T-helper 17 cell (primary cell): ENCODE data around the gene PRELP. TPM values are rescaled to one million over a fixed set of nuclear protein-coding genes. Genes with fewer than 3 reads are reported as not detected.
"Not testable (repeated sequence)": the region's sequence is repeated elsewhere in the genome, so short reads cannot be mapped to it uniquely, and the experiment has no call there.

ENCODE experiments used
- ATAC-seq: fragments of 150-1000 bp; cut with Tn5 transposase; 2 replicates; pipeline ENCODE4 v1.10.0; 2021; ENCODE audit warnings: mild to moderate bottlenecking, moderate library complexity
- DNase-seq, 3 donors: peaks; one replicate each; pipeline versions ENCODE4 v3.0.0 to v3.0.0-alpha.2; 2020 to 2021
- H3K9me3 ChIP-seq: one replicate; pipeline ENCODE4 v1.7.0; 2013; ENCODE audit warnings: low read length, mild to moderate bottlenecking; ENCODE audit not compliant: control insufficient read depth, poor library complexity, severe bottlenecking
- H3K27ac Mint-ChIP-seq: one replicate; pipeline ENCODE4 v1.8.0; 2022; ENCODE audit warnings: mild to moderate bottlenecking, moderate library complexity, mixed read lengths
- H3K27me3 Mint-ChIP-seq: one replicate; pipeline ENCODE4 v1.8.0; 2022; ENCODE audit warnings: mixed read lengths
- H3K36me3 Mint-ChIP-seq: one replicate; pipeline ENCODE4 v1.8.0; 2022; ENCODE audit warnings: low read depth, mixed read lengths
- H3K4me1 Mint-ChIP-seq: one replicate; pipeline ENCODE4 v1.8.0; 2022; ENCODE audit warnings: mild to moderate bottlenecking, mixed read lengths
- H3K4me3 Mint-ChIP-seq: one replicate; pipeline ENCODE4 v1.8.0; 2022; ENCODE audit warnings: mild to moderate bottlenecking, moderate library complexity, mixed read lengths
- total RNA-seq, 4 donors: library from RNA in 2 of 4; stranded (reverse) in 2 of 4; gene quantifications; one replicate each; pipeline ENCODE4 v1.2.3 and lab custom pipeline; 2022 to 2026

Gene PRELP
- total RNA-seq, 2 donors from 2014 or later, result not detected

GRCh38 chr1:203461717-203462116 is 13.9 kb upstream of the PRELP start:
- ATAC-seq, result no peak
- no peak for DNase-seq
- H3K4me3 Mint-ChIP-seq, result no peak overlapping the region
- peaks cover 3% of the 10 kb centered on the region for H3K36me3 Mint-ChIP-seq
- no peaks in the 10 kb centered on the region for H3K9me3 ChIP-seq
- peaks cover 3% of the 10 kb centered on the region for H3K4me1 Mint-ChIP-seq
- peaks cover 75% of the 10 kb centered on the region for H3K27me3 Mint-ChIP-seq
- H3K27ac Mint-ChIP-seq, result no peak overlapping the region

- ATAC-seq (no peak), DNase-seq (no peak)
- peaks cover 3% of the 10 kb centered on the region for H3K4me1 Mint-ChIP-seq
- peaks cover 3% of the 10 kb centered on the region for H3K36me3 Mint-ChIP-seq
- peaks cover 75% of the 10 kb centered on the region for H3K27me3 Mint-ChIP-seq
- H3K4me3 Mint-ChIP-seq, result no peak overlapping the region
- no peak overlapping the region for H3K27ac Mint-ChIP-seq
- no peaks in the 10 kb centered on the region for H3K9me3 ChIP-seq
Measured at GRCh38 chr1:203462143-203462542, 13.5 kb upstream of the PRELP start.

- no peak overlapping the region for H3K27ac Mint-ChIP-seq
- no peak for ATAC-seq
- peaks cover 3% of the 10 kb centered on the region for H3K4me1 Mint-ChIP-seq
- DNase-seq, result no peak
- H3K36me3 Mint-ChIP-seq, result peaks cover 3% of the 10 kb centered on the region
- peaks cover 77% of the 10 kb centered on the region for H3K27me3 Mint-ChIP-seq
- H3K9me3 ChIP-seq, result no peaks in the 10 kb centered on the region
- H3K4me3 Mint-ChIP-seq, result no peak overlapping the region
Measured at GRCh38 chr1:203462878-203463277, 12.7 kb upstream of the PRELP start.

GRCh38 chr1:203463469-203464062 is 12.0 kb upstream of the PRELP start:
- no peak for ATAC-seq
- no peaks in the 10 kb centered on the region for H3K9me3 ChIP-seq
- Mint-ChIP-seq H3K4me3 (no peak overlapping the region), H3K27ac (no peak overlapping the region), H3K4me1 (peaks cover 3% of the 10 kb centered on the region), H3K36me3 (peaks cover 3% of the 10 kb centered on the region), H3K27me3 (peaks cover 80% of the 10 kb centered on the region)
- no peak for DNase-seq

GRCh38 chr1:203464226-203464625 is 11.4 kb upstream of the PRELP start:
- Mint-ChIP-seq H3K4me1 (peaks cover 3% of the 10 kb centered on the region), H3K27ac (no peak overlapping the region), H3K27me3 (peaks cover 80% of the 10 kb centered on the region), H3K4me3 (no peak overlapping the region), H3K36me3 (peaks cover 3% of the 10 kb centered on the region)
- ATAC-seq (no peak), DNase-seq (no peak)
- no peaks in the 10 kb centered on the region for H3K9me3 ChIP-seq

- Mint-ChIP-seq H3K27ac (no peak overlapping the region), H3K36me3 (peaks cover 3% of the 10 kb centered on the region)
Measured at GRCh38 chr1:203464743-203465142, 10.9 kb upstream of the PRELP start.

GRCh38 chr1:203465146-203465798 is 10.3 kb upstream of the PRELP start:
- Mint-ChIP-seq H3K4me1 (peaks cover 3% of the 10 kb centered on the region), H3K27me3 (peaks cover 81% of the 10 kb centered on the region), H3K4me3 (no peak overlapping the region), H3K36me3 (peaks cover 3% of the 10 kb centered on the region), H3K27ac (no peak overlapping the region)
- DNase-seq (no peak), ATAC-seq (no peak)
- no peaks in the 10 kb centered on the region for H3K9me3 ChIP-seq

More at GRCh38 chr1:203464743-203465142, 10.9 kb upstream of the PRELP start:
- ATAC-seq (no peak), DNase-seq (no peak)
- Mint-ChIP-seq H3K4me3 (no peak overlapping the region), H3K4me1 (peaks cover 3% of the 10 kb centered on the region), H3K27me3 (peaks cover 80% of the 10 kb centered on the region)
- H3K9me3 ChIP-seq, result no peaks in the 10 kb centered on the region

- ATAC-seq (no peak), DNase-seq (no peak)
- Mint-ChIP-seq H3K4me3 (no peak overlapping the region), H3K27ac (no peak overlapping the region), H3K27me3 (peaks cover 80% of the 10 kb centered on the region), H3K4me1 (peaks cover 3% of the 10 kb centered on the region), H3K36me3 (peaks cover 3% of the 10 kb centered on the region)
- H3K9me3 ChIP-seq, result no peaks in the 10 kb centered on the region
Measured at GRCh38 chr1:203465948-203466347, 9.7 kb upstream of the PRELP start.

- not testable (repeated sequence) for H3K9me3 ChIP-seq, DNase-seq, H3K36me3 Mint-ChIP-seq, H3K4me1 Mint-ChIP-seq, H3K4me3 Mint-ChIP-seq, ATAC-seq, H3K27ac Mint-ChIP-seq
- H3K27me3 Mint-ChIP-seq, result peaks cover 72% of the 10 kb centered on the region
Measured at GRCh38 chr1:203466906-203467549, 8.6 kb upstream of the PRELP start.

GRCh38 chr1:203467550-203467921 is 8.1 kb upstream of the PRELP start:
- no peaks in the 10 kb centered on the region for H3K9me3 ChIP-seq
- Mint-ChIP-seq H3K4me3 (no peak overlapping the region), H3K36me3 (no peaks in the 10 kb centered on the region), H3K27ac (no peak overlapping the region), H3K27me3 (peaks cover 72% of the 10 kb centered on the region), H3K4me1 (no peaks in the 10 kb centered on the region)
- ATAC-seq (no peak), DNase-seq (no peak)

GRCh38 chr1:203468326-203468725 is 7.3 kb upstream of the PRELP start:
- no peak overlapping the region for H3K27ac Mint-ChIP-seq
- H3K9me3 ChIP-seq, result no peaks in the 10 kb centered on the region
- DNase-seq (no peak), ATAC-seq (no peak)
- no peaks in the 10 kb centered on the region for H3K4me1 Mint-ChIP-seq
- H3K36me3 Mint-ChIP-seq, result no peaks in the 10 kb centered on the region
- H3K27me3 Mint-ChIP-seq, result peaks cover 69% of the 10 kb centered on the region
- no peak overlapping the region for H3K4me3 Mint-ChIP-seq

- Mint-ChIP-seq H3K36me3 (no peaks in the 10 kb centered on the region), H3K27me3 (peaks cover 74% of the 10 kb centered on the region), H3K4me3 (no peak overlapping the region), H3K27ac (no peak overlapping the region), H3K4me1 (no peaks in the 10 kb centered on the region)
- H3K9me3 ChIP-seq, result no peaks in the 10 kb centered on the region
- no peak for DNase-seq
- no peak for ATAC-seq
Measured at GRCh38 chr1:203470240-203470639, 5.4 kb upstream of the PRELP start.

GRCh38 chr1:203471841-203472240 is 3.8 kb upstream of the PRELP start:
- Mint-ChIP-seq H3K4me1 (peaks cover 5% of the 10 kb centered on the region), H3K4me3 (no peak overlapping the region), H3K36me3 (peaks cover 5% of the 10 kb centered on the region), H3K27ac (no peak overlapping the region), H3K27me3 (peaks cover 74% of the 10 kb centered on the region)
- no peak for ATAC-seq
- no peak for DNase-seq
- H3K9me3 ChIP-seq, result no peaks in the 10 kb centered on the region

GRCh38 chr1:203473281-203473680 is 2.3 kb upstream of the PRELP start:
- no peak overlapping the region for H3K4me3 Mint-ChIP-seq
- peaks cover 59% of the 10 kb centered on the region for H3K27me3 Mint-ChIP-seq
- DNase-seq, result no peak
- no peaks in the 10 kb centered on the region for H3K9me3 ChIP-seq
- H3K27ac Mint-ChIP-seq, result no peak overlapping the region
- H3K4me1 Mint-ChIP-seq, result peaks cover 5% of the 10 kb centered on the region
- peaks cover 5% of the 10 kb centered on the region for H3K36me3 Mint-ChIP-seq
- no peak for ATAC-seq
